ENCODE results near the gene KRT16. TPM values are rescaled to one million over a fixed set of nuclear protein-coding genes. Genes with fewer than 3 reads are reported as not detected.

The KRT16 gene
- total and polyA plus RNA-seq, 2 of the 8 experiments (the other 6 are each of a cell fraction or from before 2014, with no cell fraction given), result not detected

DNA sequence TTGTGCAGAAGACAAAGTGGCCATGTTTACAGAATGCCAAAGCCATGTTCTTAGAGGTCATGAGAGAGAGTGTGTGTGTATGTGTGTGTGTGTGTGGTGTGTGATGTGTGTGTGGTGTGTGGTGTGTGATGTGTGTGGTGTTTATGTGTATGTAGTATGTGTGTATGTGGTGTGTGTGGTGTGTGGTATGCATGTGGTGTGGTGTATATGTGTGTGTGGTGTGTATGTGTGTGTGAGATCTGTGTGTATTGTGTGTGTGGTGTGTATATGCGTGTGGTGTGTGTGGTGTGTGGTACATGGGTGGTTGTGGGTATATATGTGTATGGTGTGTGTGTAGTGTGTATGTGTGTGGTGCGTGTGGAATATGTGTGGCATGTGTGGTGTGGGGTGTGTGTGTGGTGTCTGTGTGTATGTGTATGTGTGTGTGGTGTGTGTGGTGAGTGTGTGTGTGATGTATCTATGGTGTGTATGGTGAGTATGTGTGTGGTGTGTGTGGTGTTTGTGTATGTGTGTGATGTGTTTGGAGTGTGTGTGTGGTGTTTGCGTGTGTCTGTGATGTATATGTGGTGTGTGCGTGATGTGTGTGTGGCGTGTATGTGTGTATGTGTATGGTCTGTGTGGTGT lies 20.0 kb upstream of the KRT16 start:
- Histone ChIP-seq H2BK12ac (ENCODE audit: low read depth, low read length) (peak overlapping the region; percentile 70; the same call in 1 of the 2 replicates), H3K79me1 (ENCODE audit: low read depth, low read length) (no peaks in the 10 kb centered on the region), H2AK5ac (ENCODE audit: low read depth, low read length) (peak overlapping the region; percentile 92), H3K36me3 (ENCODE audit: control insufficient read depth in 2 of 4, insufficient read depth in 4 of 4, low read length in 3 of 4) (no peaks in the 10 kb centered on the region; a peak in 1 of 8 replicates), H3K4me2 (ENCODE audit: insufficient read depth in 1 of 2, low read depth in 2 of 2, low read length in 2 of 2) (no peak overlapping the region), H3K14ac (ENCODE audit: insufficient read length) (no peak overlapping the region), H3K9me3 (ENCODE audit: insufficient read depth in 2 of 2, low read depth in 1 of 2, low read length in 1 of 2) (no peaks in the 10 kb centered on the region), H4K91ac (replicated peaks; ENCODE audit: insufficient read length, low read length) (peak overlapping the region; percentile 91), H3K27ac (ENCODE audit: low read depth, low read length) (no peak overlapping the region), H4K5ac (ENCODE audit: insufficient read length, low read depth, low read length) (no peak overlapping the region), H3K23ac (ENCODE audit: insufficient read length) (peak overlapping the region; percentile 53), H3K4ac (replicated peaks; ENCODE audit: insufficient read length, low read depth, low read length) (peak overlapping the region; percentile 85), H2BK15ac (ENCODE audit: low read length) (peak overlapping the region; percentile 47), H3K4me1 (replicated peaks in 1 of 4; ENCODE audit: control insufficient read depth in 3 of 4, insufficient read depth in 4 of 4, low read length in 3 of 4) (peaks cover 0 to 14% (median 4%) of the 10 kb centered on the region in 4 experiments; a peak in 2 of 7 replicates), H4K20me1 (replicated peaks in 1 of 2; ENCODE audit: control insufficient read depth in 1 of 2, insufficient read depth in 2 of 2, low read length in 2 of 2) (peaks cover 0 to 11% of the 10 kb centered on the region in 2 experiments), H3K18ac (ENCODE audit: extremely low read depth, low read length) (no peak overlapping the region), H2BK20ac (ENCODE audit: low read length) (peak overlapping the region; percentile 52; the same call in 1 of the 2 replicates), H2BK120ac (replicated peaks; ENCODE audit: low read depth, low read length) (no peak overlapping the region), H3K23me2 (ENCODE audit: low read depth, low read length) (peaks cover 12% of the 10 kb centered on the region; the same call in 1 of the 2 replicates), H3K4me3 (ENCODE audit: extremely low read depth in 1 of 4, insufficient read depth in 2 of 4, low read depth in 3 of 4, low read length in 4 of 4) (no peak overlapping the region), H2BK5ac (ENCODE audit: low read depth, low read length) (no peak overlapping the region; the same call in 1 of the 2 replicates), H3K9ac (replicated peaks in 1 of 4; ENCODE audit: extremely low read depth in 1 of 4, low read depth in 3 of 4, low read length in 3 of 4) (no peak overlapping the region; a peak in 2 of 7 replicates), H4K8ac (ENCODE audit: extremely low read depth, insufficient read depth, low read length) (no peak overlapping the region), H2AFZ (ENCODE audit: low read length) (no peak overlapping the region), H3K56ac (replicated peaks; ENCODE audit: insufficient read length, low read depth, low read length) (peak overlapping the region; percentile 100), H3K79me2 (ENCODE audit: control insufficient read depth in 1 of 2, insufficient read depth in 2 of 2, low read length in 2 of 2) (no peaks in the 10 kb centered on the region), H3K27me3 (replicated peaks in 1 of 4; ENCODE audit: control insufficient read depth in 3 of 4, extremely low read depth in 1 of 4, insufficient read depth in 3 of 4, low read length in 3 of 4) (peaks cover 0 to 3% (median 0%) of the 10 kb centered on the region in 4 experiments; a peak in 1 of 7 replicates)
- POLR2A ChIA-PET (ENCODE audit: partially characterized antibody), result no interaction called here
- peak; percentile 84 for FAIRE-seq
- WGBS, 2 experiments (ENCODE audit: extremely low coverage in 1 of 2, insufficient coverage in 1 of 2, insufficient read length in 1 of 2, insufficient replicate concordance in 2 of 2, low coverage in 1 of 2, low lambda C conversion rate in 2 of 2, missing lambda C conversion rate in 1 of 2), result 62 to 100% methylated on average over 1 to 5 of the region's 5 CpGs
- CTCF ChIA-PET (ENCODE audit: partially characterized antibody), result no interaction called here
- no peak for DNase-seq (ENCODE audit: low read depth in 1 of 2, low spot score in 2 of 2)
- no peak for TF ChIP-seq JUND (IDR thresholded peaks at IDR 0.05; ENCODE audit: low read length)
- TF ChIP-seq SRF (IDR thresholded peaks at IDR 0.05; ENCODE audit: low read depth, low read length), result no peak
- TF ChIP-seq SUZ12 (IDR thresholded peaks at IDR 0.05; ENCODE audit: low read length), result no peak
- TF ChIP-seq TBP (IDR thresholded peaks at IDR 0.05; ENCODE audit: low read depth, low read length), result no peak

Data from H1 (cell line).